GM19240 (cell line): Measurements from ENCODE around the gene EPB41.

Experiments used
- DNase-seq: peaks from one replicate; pipeline ENCODE4 v3.0.0; 2011; ENCODE audit warnings: low spot score; ENCODE audit not compliant: insufficient read length

EPB41 gene

GRCh38 chr1:28890836-28891235 is 23.5 kb upstream of the EPB41 start:
- no peak for DNase-seq

- no peak for DNase-seq
Measured at GRCh38 chr1:28891256-28891655, 23.1 kb upstream of the EPB41 start.

- no peak for DNase-seq
Measured at GRCh38 chr1:28893403-28894102, 20.8 kb upstream of the EPB41 start.

- no peak for DNase-seq
Measured at GRCh38 chr1:28894785-28895184, 19.6 kb upstream of the EPB41 start.

GRCh38 chr1:28895896-28896608 is 18.3 kb upstream of the EPB41 start:
- no peak for DNase-seq

GRCh38 chr1:28896609-28896986 is 17.8 kb upstream of the EPB41 start:
- no peak for DNase-seq

- DNase-seq, result no peak
Measured at GRCh38 chr1:28897789-28898188, 16.6 kb upstream of the EPB41 start.

- no peak for DNase-seq
Measured at GRCh38 chr1:28898405-28898881, 15.9 kb upstream of the EPB41 start.

GRCh38 chr1:28899267-28899666 is 15.1 kb upstream of the EPB41 start:
- DNase-seq, result no peak

GRCh38 chr1:28900562-28900961 is 13.8 kb upstream of the EPB41 start:
- DNase-seq, result no peak

- no peak for DNase-seq
Measured at GRCh38 chr1:28902738-28903137, 11.6 kb upstream of the EPB41 start.

- DNase-seq, result no peak
Measured at GRCh38 chr1:28905921-28906666, 8.3 kb upstream of the EPB41 start.

- DNase-seq, result no peak
Measured at GRCh38 chr1:28909198-28909597, 5.2 kb upstream of the EPB41 start.

- DNase-seq, result no peak
Measured at GRCh38 chr1:28910379-28911115, 3.8 kb upstream of the EPB41 start.

- no peak for DNase-seq
Measured at GRCh38 chr1:28913786-28914227, 562 bp upstream of the EPB41 start.

GRCh38 chr1:28915031-28915895 is 894 bp downstream of the EPB41 start:
- no peak for DNase-seq

- DNase-seq, result no peak
Measured at GRCh38 chr1:28917757-28918118, 3.4 kb downstream of the EPB41 start.

- no peak for DNase-seq
Measured at GRCh38 chr1:28921286-28921869, 7.0 kb downstream of the EPB41 start.

- no peak for DNase-seq
Measured at GRCh38 chr1:28925350-28925891, 11.1 kb downstream of the EPB41 start.
